Esophagus squamous epithelium (tissue), 5 donors: ENCODE measurements around the gene SORCS1. TPM values are rescaled to one million over a fixed set of nuclear protein-coding genes. Genes with fewer than 3 reads are reported as not detected.

Experiments used
- DNase-seq: peaks from one replicate; lab custom pipeline; 2025; lab: John Stamatoyannopoulos, UW
- H3K27ac ChIP-seq, 4 donors: fragments of 200-600 bp; sonication (generic); one replicate each; pipeline ENCODE4 v1.5.1; 2016 to 2019; ENCODE audit warnings: mild to moderate bottlenecking in 1 of 4
- H3K27me3 ChIP-seq, 4 donors: fragments of 200-600 bp; sonication (generic); 1 replicate in 3 of 4; 2 replicates in 1 of 4; pipeline versions ENCODE4 v1.5.1 to v1.6.0; 2017 to 2021; ENCODE audit warnings: antibody characterized with exemption in 1 of 4
- H3K36me3 ChIP-seq, 3 donors: fragments of 200-600 bp; sonication (generic); one replicate each; pipeline ENCODE4 v1.5.1; 2016 to 2019
- H3K4me1 ChIP-seq, 3 donors: fragments of 200-600 bp; sonication (generic); one replicate each; pipeline ENCODE4 v1.5.1; 2017 to 2019
- H3K4me3 ChIP-seq, 4 donors: fragments of 200-600 bp; sonication (generic); 1 replicate in 3 of 4; 2 replicates in 1 of 4; pipeline ENCODE4 v1.5.1; 2016 to 2019; ENCODE audit warnings: mild to moderate bottlenecking in 2 of 4, moderate library complexity in 1 of 4
- H3K9me3 ChIP-seq, 3 donors: fragments of 200-600 bp; sonication (generic); one replicate each; pipeline ENCODE4 v1.5.1; 2016 to 2019
- POLR2A ChIP-seq, 4 donors: fragments of 450-650 bp; IDR thresholded peaks; one replicate each; pipeline ENCODE4 v1.6.1; 2017; ENCODE audit warnings: antibody characterized with exemption in 4 of 4, mild to moderate bottlenecking in 4 of 4, moderate library complexity in 3 of 4
- WGBS, 2 donors: methylation state at CpG; one replicate each; pipeline ENCODE4 v1.1.5; 2018; 5-methylcytosine and 5-hydroxymethylcytosine counted together
- intact Hi-C: fragments of 100-400 bp; cut with DNase I; formaldehyde crosslinking; loops from one replicate; pipeline ENCODE4 v1.15.0; 2022
- total RNA-seq, 4 donors: library from RNA; depleted of rRNA; stranded (reverse); fragments of >200 nt; gene quantifications; one replicate each; pipeline ENCODE4 v1.1.0, GENCODE V29; 2016
- TF ChIP-seq, protein P1 (sequence below), 6 experiments: fragments of 450-650 bp in 4 of 6; fragments of 200-600 bp in 2 of 6; sonication (generic) in 2 of 6; IDR thresholded peaks; one replicate each; pipeline ENCODE4 v1.5.1; 2016 to 2019; ENCODE audit warnings: antibody characterized with exemption in 6 of 6, mild to moderate bottlenecking in 4 of 6, moderate library complexity in 4 of 6
- donor health status: DM: yes; HTN: yes; CAD: no.

Gene SORCS1
- total RNA-seq, 4 donors from 2014 or later: 0.88 to 4.8 (median 1.4) TPM; not detected in 1

DNA sequence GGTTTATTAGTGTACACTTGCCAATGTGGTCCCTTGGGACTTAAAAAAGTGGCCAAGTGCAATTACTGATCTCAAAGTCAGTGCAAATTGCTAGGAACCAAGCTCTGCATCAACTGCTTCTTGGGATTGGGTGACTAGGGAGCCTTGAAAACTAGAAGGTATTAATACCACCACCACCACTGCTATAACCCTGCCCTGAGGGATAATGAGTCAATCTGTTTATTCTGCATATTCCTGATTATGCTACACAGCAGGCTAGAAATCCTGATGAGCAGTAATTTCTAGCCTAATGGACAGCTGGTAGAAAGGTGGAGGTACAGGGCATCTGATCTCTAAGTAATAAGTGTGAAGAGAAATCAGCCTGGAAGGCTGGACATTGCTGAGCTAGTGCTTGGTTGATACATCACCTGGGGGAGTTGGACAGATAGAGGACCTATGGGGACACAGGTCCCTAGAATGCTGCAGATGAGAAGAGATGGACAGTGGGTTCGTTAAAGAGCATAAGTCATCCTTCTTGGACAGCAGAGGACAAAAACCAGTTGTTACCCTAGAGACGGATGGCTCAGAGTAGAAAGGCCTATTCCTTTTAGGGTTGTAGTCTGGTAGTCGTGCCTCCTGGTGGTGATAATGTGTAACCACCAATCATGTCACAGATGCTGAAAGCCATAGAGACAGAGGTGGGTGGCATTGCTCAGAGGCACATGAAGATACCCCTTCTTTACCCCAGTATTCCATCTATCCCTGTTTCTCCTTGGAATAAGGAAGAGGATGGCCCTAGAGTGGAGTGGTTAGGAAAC is 554.8 kb downstream of the SORCS1 start:
- no peak overlapping the region for H3K27ac ChIP-seq

DNA sequence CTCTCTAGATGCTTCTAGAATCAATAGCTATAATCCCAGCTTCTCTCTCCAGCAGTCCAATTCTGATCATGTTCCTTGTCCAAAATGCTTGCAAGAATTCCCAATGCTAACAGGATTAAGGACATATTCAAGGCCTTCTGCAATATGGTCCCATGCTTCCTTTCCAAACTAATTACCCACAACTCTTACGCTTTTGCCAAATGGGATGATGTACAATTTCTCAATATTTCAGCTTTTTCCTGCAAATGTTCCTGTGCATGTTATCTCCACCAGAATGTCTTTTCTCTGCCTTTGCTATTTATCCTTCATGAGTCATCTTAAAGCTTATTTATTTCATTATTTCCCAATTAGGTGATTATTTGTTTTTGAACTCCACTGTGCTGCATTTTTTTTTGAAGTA is 556.4 kb downstream of the SORCS1 start:
- no peak for DNase-seq
- Histone ChIP-seq H3K27ac (no peak overlapping the region), H3K4me1 (no peaks in the 10 kb centered on the region), H3K9me3 (no peaks in the 10 kb centered on the region), H3K4me3 (no peak overlapping the region), H3K27me3 (no peaks in the 10 kb centered on the region), H3K36me3 (no peaks in the 10 kb centered on the region)
- intact Hi-C loops: no loop called here
- TF ChIP-seq, protein P1, sequence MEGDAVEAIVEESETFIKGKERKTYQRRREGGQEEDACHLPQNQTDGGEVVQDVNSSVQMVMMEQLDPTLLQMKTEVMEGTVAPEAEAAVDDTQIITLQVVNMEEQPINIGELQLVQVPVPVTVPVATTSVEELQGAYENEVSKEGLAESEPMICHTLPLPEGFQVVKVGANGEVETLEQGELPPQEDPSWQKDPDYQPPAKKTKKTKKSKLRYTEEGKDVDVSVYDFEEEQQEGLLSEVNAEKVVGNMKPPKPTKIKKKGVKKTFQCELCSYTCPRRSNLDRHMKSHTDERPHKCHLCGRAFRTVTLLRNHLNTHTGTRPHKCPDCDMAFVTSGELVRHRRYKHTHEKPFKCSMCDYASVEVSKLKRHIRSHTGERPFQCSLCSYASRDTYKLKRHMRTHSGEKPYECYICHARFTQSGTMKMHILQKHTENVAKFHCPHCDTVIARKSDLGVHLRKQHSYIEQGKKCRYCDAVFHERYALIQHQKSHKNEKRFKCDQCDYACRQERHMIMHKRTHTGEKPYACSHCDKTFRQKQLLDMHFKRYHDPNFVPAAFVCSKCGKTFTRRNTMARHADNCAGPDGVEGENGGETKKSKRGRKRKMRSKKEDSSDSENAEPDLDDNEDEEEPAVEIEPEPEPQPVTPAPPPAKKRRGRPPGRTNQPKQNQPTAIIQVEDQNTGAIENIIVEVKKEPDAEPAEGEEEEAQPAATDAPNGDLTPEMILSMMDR (IDR thresholded peaks at IDR 0.05): no peak
- TF ChIP-seq POLR2A (IDR thresholded peaks at IDR 0.05): no peak
- 83 to 88% methylated on average over 1 of the region's 1 CpG for WGBS, 2 donors

More for the DNA sequence above, 554.8 kb downstream of the SORCS1 start:
- no peak overlapping the region for H3K4me3 ChIP-seq
- DNase-seq: no peak
- H3K4me1 ChIP-seq: no peaks in the 10 kb centered on the region
- H3K9me3 ChIP-seq: no peaks in the 10 kb centered on the region
- intact Hi-C loops: no loop called here
- no peaks in the 10 kb centered on the region for H3K36me3 ChIP-seq
- H3K27me3 ChIP-seq: no peaks in the 10 kb centered on the region
- TF ChIP-seq POLR2A (IDR thresholded peaks at IDR 0.05): no peak
- TF ChIP-seq, protein P1 (IDR thresholded peaks at IDR 0.05): peak in 1 of 6 experiments; percentile 41
- 49 to 58% methylated on average over 3 of the region's 3 CpGs for WGBS, 2 donors

DNA sequence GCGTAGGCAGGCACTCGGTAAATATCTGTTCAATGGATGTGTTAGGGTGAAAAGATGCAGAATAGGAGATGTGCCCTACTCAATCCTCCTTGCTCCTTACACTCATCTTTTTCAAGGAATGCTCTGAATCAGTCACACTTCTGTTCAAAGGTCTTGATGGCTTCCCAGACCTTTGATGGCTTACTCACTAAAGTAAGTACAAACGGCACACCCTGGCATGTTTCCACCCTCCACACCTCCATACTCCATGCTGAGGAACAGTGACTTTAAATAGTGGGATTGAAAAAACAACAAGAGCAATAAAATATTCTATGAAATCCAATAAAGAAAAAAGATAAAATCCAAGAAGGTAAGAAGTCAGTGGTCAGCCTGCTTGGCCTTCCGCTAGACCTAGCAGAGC is 569.2 kb downstream of the SORCS1 start:
- Histone ChIP-seq H3K36me3 (no peaks in the 10 kb centered on the region), H3K27me3 (peaks cover 0 to 4% (median 0%) of the 10 kb centered on the region in 4 donors), H3K4me3 (no peak overlapping the region), H3K9me3 (no peaks in the 10 kb centered on the region), H3K27ac (no peak overlapping the region), H3K4me1 (no peaks in the 10 kb centered on the region)
- intact Hi-C loops: no loop called here
- DNase-seq: no peak
- WGBS, 2 donors: 68 to 81% methylated on average over 2 to 4 of the region's 4 CpGs
- no peak for TF ChIP-seq POLR2A (IDR thresholded peaks at IDR 0.05)
- TF ChIP-seq, protein P1 (IDR thresholded peaks at IDR 0.05): no peak

DNA sequence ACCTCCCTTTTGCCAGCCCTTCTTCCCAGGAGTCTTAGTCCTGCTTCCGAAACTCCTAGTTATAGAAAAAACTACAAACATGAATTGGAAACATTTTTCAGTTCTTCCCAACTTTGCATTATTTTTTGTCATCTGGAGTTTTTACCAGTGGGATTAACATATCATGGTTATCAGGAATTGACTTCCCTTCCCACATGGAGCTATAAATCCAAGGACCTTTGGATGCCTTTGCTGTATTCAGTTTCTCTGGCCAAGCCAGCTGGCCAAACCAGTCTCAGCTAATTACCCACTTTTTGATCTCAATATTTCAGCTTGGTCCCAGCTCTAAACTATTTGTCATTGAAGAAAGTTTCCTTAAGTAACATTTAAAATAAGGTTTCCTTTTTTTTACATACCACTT is 570.6 kb downstream of the SORCS1 start:
- TF ChIP-seq POLR2A (IDR thresholded peaks at IDR 0.05): no peak
- TF ChIP-seq, protein P1 (IDR thresholded peaks at IDR 0.05): no peak
- no peaks in the 10 kb centered on the region for H3K4me1 ChIP-seq
- WGBS, 2 donors: 71 to 91% methylated on average over 1 of the region's 1 CpG
- DNase-seq: no peak
- intact Hi-C loops: no loop called here
- no peaks in the 10 kb centered on the region for H3K9me3 ChIP-seq
- H3K27me3 ChIP-seq: peaks cover 0 to 3% (median 0%) of the 10 kb centered on the region in 4 donors
- H3K36me3 ChIP-seq: no peaks in the 10 kb centered on the region
- no peak overlapping the region for H3K27ac ChIP-seq
- no peak overlapping the region for H3K4me3 ChIP-seq

DNA sequence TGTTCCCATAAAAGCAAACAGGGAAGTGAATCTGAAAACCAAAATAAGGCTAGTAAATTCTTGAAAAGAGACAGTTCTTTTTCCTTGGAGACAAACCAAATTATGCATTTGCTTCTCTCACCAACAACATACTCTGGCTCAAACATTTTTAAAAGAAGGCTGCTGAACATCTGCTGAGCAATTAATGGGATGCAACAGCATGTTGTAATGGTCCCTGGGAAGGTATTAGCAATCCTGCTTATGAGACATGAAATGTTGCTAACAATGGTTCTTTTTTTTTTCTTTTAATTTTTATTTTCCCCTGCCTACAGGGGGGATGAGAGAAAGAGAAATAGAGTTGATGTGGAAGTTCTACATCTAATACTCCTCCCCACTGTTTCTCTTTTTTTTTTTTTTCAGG is 572.1 kb downstream of the SORCS1 start:
- no peak overlapping the region for H3K27ac ChIP-seq
- no peaks in the 10 kb centered on the region for H3K4me1 ChIP-seq
- intact Hi-C loops: no loop called here
- DNase-seq: no peak
- H3K4me3 ChIP-seq: no peak overlapping the region
- H3K27me3 ChIP-seq: no peaks in the 10 kb centered on the region
- TF ChIP-seq, protein P1 (IDR thresholded peaks at IDR 0.05): no peak
- no peaks in the 10 kb centered on the region for H3K36me3 ChIP-seq
- H3K9me3 ChIP-seq: no peaks in the 10 kb centered on the region
